ENCODE data around the gene RFX5.
"Not testable (repeated sequence)": the region's sequence is repeated elsewhere in the genome, so short reads cannot be mapped to it uniquely, and the experiment has no call there.

RFX5 gene

GRCh38 chr1:151362308-151363155 lies 15.5 kb upstream of the RFX5 start:
- DNase-seq (ENCODE audit: low read depth in 2 of 2): no peak

GRCh38 chr1:151361883-151362282 lies 14.8 kb upstream of the RFX5 start:
- DNase-seq (ENCODE audit: low read depth in 2 of 2): no peak

GRCh38 chr1:151356696-151357095 lies 9.6 kb upstream of the RFX5 start:
- DNase-seq (ENCODE audit: low read depth in 2 of 2): no peak

GRCh38 chr1:151352021-151352718 lies 5.1 kb upstream of the RFX5 start:
- no peak for DNase-seq (ENCODE audit: low read depth in 2 of 2)

GRCh38 chr1:151350323-151350722 lies 3.3 kb upstream of the RFX5 start:
- not testable (repeated sequence) for DNase-seq (ENCODE audit: low read depth in 2 of 2)

GRCh38 chr1:151347523-151348246 lies 633 bp upstream of the RFX5 start:
- DNase-seq (ENCODE audit: low read depth in 2 of 2): no peak

- no peak for DNase-seq (ENCODE audit: low read depth in 2 of 2)
Observed at GRCh38 chr1:151346082-151346768, 827 bp downstream of the RFX5 start.

- DNase-seq (ENCODE audit: low read depth in 2 of 2): no peak
Observed at GRCh38 chr1:151344291-151344690, 2.8 kb downstream of the RFX5 start.

- no peak for DNase-seq (ENCODE audit: low read depth in 2 of 2)
Observed at GRCh38 chr1:151343587-151343986, 3.5 kb downstream of the RFX5 start.

- no peak for DNase-seq (ENCODE audit: low read depth in 2 of 2)
Observed at GRCh38 chr1:151342569-151342968, 4.5 kb downstream of the RFX5 start.

- DNase-seq (ENCODE audit: low read depth in 2 of 2): no peak
Observed at GRCh38 chr1:151342021-151342420, 5.0 kb downstream of the RFX5 start.

GRCh38 chr1:151340870-151341754 lies 5.9 kb downstream of the RFX5 start:
- DNase-seq (ENCODE audit: low read depth in 2 of 2): peak in 1 of 2 donors; percentile 9

- DNase-seq (ENCODE audit: low read depth in 2 of 2): no peak
Observed at GRCh38 chr1:151336556-151336955, 10.5 kb downstream of the RFX5 start.

- DNase-seq (ENCODE audit: low read depth in 2 of 2): no peak
Observed at GRCh38 chr1:151334822-151335221, 12.2 kb downstream of the RFX5 start.

- no peak for DNase-seq (ENCODE audit: low read depth in 2 of 2)
Observed at GRCh38 chr1:151327903-151328674, 19.0 kb downstream of the RFX5 start.

GRCh38 chr1:151327223-151327902 lies 19.7 kb downstream of the RFX5 start, which contains the start of gene PI4KB:
Gene PI4KB (minus strand): TSS chr1:151327416. CDS start chr1:151316481, 10,935 bp downstream.
- DNase-seq (ENCODE audit: low read depth in 2 of 2): peak; percentile 66 to 73

- DNase-seq (ENCODE audit: low read depth in 2 of 2): peak; percentile 3 to 38
Observed at GRCh38 chr1:151326619-151327222, 20.3 kb downstream of the RFX5 start.

- DNase-seq (ENCODE audit: low read depth in 2 of 2): no peak
Observed at GRCh38 chr1:151325646-151326429, 21.2 kb downstream of the RFX5 start.
